ENCODE data around the gene SORBS2. TPM values are rescaled to one million over a fixed set of nuclear protein-coding genes. Genes with fewer than 3 reads are reported as not detected.
A peak's percentile ranks its signal among the peaks of the same experiment; 100 is the strongest.

SORBS2 gene
- polyA plus RNA-seq, 2 of the 4 experiments (the other 2 are of a cell fraction): 0.23 to 0.90 TPM

GRCh38 chr4:185693548-185694215 is 118.3 kb downstream of the SORBS2 start:
- CTCF ChIA-PET: no interaction called here
- H3K9me3 ChIP-seq: no peaks in the 10 kb centered on the region
- 61% methylated on average over 12 of the region's 12 CpGs for WGBS (ENCODE audit: missing lambda C conversion rate)
- ATAC-seq (no peak), FAIRE-seq (no peak), DNase-seq (ENCODE audit: low read depth in 1 of 2, low spot score in 1 of 2) (no peak)
- H3K4me2 ChIP-seq: no peak overlapping the region
- no peak overlapping the region for H3K27ac ChIP-seq
- TF ChIP-seq TFCP2L1 (CRISPR knock-in tag; IDR thresholded peaks at IDR 0.05) (no peak), MAFK (IDR thresholded peaks at IDR 0.05; ENCODE audit: partially characterized antibody) (peak; percentile 28)
- H3K4me1 ChIP-seq: no peaks in the 10 kb centered on the region
- H3K4me3 ChIP-seq: no peak overlapping the region
- POLR2A ChIA-PET: no interaction called here

DNA sequence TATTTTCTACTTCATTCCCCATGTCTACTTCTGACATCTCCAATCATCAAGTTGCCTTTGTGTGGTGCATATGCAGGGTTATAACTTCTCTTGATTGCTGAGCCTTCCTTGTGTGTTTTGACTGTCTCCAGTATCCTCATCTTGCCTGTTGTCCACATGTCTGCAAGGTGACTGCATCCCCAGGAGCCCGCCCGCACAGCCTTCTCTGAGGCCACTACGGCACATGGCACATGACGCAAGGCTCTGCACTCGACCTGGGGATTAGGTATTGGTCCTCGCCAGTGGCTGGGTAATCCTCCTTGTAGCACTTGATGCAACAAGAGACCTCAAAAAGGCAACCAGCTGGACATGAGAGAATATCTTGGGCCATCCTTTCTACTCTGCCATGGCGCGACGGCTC is 122.6 kb downstream of the SORBS2 start:
- Histone ChIP-seq H3K4me3 (no peak overlapping the region), H3K9me3 (no peaks in the 10 kb centered on the region), H3K27ac (no peak overlapping the region), H3K4me1 (no peaks in the 10 kb centered on the region), H3K4me2 (no peak overlapping the region)
- DNase-seq (ENCODE audit: low read depth in 1 of 2, low spot score in 1 of 2) (no peak), ATAC-seq (no peak), FAIRE-seq (no peak)
- 100% methylated on average over 4 of the region's 9 CpGs for WGBS (ENCODE audit: missing lambda C conversion rate)
- POLR2A ChIA-PET: no interaction called here
- TF ChIP-seq KDM1A (IDR thresholded peaks at IDR 0.05; ENCODE audit: low read depth): no peak
- TF ChIP-seq ZC3H11A (IDR thresholded peaks at IDR 0.05): no peak
- no peak for TF ChIP-seq RNF2 (IDR thresholded peaks at IDR 0.05; ENCODE audit: borderline replicate concordance, low read depth)
- TF ChIP-seq EHF (CRISPR knock-in tag; IDR thresholded peaks at IDR 0.05): no peak
- TF ChIP-seq RCOR1 (IDR thresholded peaks at IDR 0.05; ENCODE audit: low read depth, low read length): no peak
- TF ChIP-seq RFX5 (IDR thresholded peaks at IDR 0.05): no peak
- TF ChIP-seq FOSL2 (IDR thresholded peaks at IDR 0.05): no peak
- no peak for TF ChIP-seq FOSL2 (CRISPR knock-in tag; IDR thresholded peaks at IDR 0.05)
- no peak for TF ChIP-seq ZSCAN20 (CRISPR knock-in tag; IDR thresholded peaks at IDR 0.05)
- no peak for TF ChIP-seq NPAS2 (CRISPR knock-in tag; IDR thresholded peaks at IDR 0.05; ENCODE audit: borderline replicate concordance)
- TF ChIP-seq, protein P1, sequence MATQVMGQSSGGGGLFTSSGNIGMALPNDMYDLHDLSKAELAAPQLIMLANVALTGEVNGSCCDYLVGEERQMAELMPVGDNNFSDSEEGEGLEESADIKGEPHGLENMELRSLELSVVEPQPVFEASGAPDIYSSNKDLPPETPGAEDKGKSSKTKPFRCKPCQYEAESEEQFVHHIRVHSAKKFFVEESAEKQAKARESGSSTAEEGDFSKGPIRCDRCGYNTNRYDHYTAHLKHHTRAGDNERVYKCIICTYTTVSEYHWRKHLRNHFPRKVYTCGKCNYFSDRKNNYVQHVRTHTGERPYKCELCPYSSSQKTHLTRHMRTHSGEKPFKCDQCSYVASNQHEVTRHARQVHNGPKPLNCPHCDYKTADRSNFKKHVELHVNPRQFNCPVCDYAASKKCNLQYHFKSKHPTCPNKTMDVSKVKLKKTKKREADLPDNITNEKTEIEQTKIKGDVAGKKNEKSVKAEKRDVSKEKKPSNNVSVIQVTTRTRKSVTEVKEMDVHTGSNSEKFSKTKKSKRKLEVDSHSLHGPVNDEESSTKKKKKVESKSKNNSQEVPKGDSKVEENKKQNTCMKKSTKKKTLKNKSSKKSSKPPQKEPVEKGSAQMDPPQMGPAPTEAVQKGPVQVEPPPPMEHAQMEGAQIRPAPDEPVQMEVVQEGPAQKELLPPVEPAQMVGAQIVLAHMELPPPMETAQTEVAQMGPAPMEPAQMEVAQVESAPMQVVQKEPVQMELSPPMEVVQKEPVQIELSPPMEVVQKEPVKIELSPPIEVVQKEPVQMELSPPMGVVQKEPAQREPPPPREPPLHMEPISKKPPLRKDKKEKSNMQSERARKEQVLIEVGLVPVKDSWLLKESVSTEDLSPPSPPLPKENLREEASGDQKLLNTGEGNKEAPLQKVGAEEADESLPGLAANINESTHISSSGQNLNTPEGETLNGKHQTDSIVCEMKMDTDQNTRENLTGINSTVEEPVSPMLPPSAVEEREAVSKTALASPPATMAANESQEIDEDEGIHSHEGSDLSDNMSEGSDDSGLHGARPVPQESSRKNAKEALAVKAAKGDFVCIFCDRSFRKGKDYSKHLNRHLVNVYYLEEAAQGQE (IDR thresholded peaks at IDR 0.05): no peak
- TF ChIP-seq RARB (CRISPR knock-in tag; IDR thresholded peaks at IDR 0.05): no peak
- TF ChIP-seq MAX (IDR thresholded peaks at IDR 0.05): no peak
- TF ChIP-seq FOSB (CRISPR knock-in tag; IDR thresholded peaks at IDR 0.05): no peak
- TF ChIP-seq MYC (IDR thresholded peaks at IDR 0.05; ENCODE audit: borderline replicate concordance, low read length): no peak
- no peak for TF ChIP-seq JUNB (IDR thresholded peaks at IDR 0.05)
- no peak for TF ChIP-seq HEYL (CRISPR knock-in tag; IDR thresholded peaks at IDR 0.05)
- TF ChIP-seq HOXA7 (CRISPR knock-in tag; IDR thresholded peaks at IDR 0.05): no peak
- TF ChIP-seq, protein P2, sequence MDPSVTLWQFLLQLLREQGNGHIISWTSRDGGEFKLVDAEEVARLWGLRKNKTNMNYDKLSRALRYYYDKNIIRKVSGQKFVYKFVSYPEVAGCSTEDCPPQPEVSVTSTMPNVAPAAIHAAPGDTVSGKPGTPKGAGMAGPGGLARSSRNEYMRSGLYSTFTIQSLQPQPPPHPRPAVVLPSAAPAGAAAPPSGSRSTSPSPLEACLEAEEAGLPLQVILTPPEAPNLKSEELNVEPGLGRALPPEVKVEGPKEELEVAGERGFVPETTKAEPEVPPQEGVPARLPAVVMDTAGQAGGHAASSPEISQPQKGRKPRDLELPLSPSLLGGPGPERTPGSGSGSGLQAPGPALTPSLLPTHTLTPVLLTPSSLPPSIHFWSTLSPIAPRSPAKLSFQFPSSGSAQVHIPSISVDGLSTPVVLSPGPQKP (IDR thresholded peaks at IDR 0.05; ENCODE audit: low read depth, low read length): no peak
- TF ChIP-seq BHLHE40 (IDR thresholded peaks at IDR 0.05; ENCODE audit: low read depth, low read length): no peak
- CTCF ChIA-PET: no interaction called here
